ENCODE data around the gene DGKG. TPM values are rescaled to one million over a fixed set of nuclear protein-coding genes. Genes with fewer than 3 reads are reported as not detected.

DGKG gene
- total and polyA plus RNA-seq, 2 of the 8 experiments (the other 6 are each of a cell fraction or from before 2014, with no cell fraction given) = 0.30 to 0.48 TPM

GRCh38 chr3:186115239-186115996 is 246.6 kb downstream of the DGKG start:
- no peaks in the 10 kb centered on the region for H3K79me2 ChIP-seq (ENCODE audit: control insufficient read depth in 1 of 2, insufficient read depth in 2 of 2, low read length in 2 of 2)
- no peak for DNase-seq (ENCODE audit: low read depth in 1 of 2, low spot score in 2 of 2)
- H2BK120ac ChIP-seq (replicated peaks; ENCODE audit: low read depth, low read length) = no peak overlapping the region
- H4K91ac ChIP-seq (replicated peaks; ENCODE audit: insufficient read length, low read length) = no peak overlapping the region
- H3K18ac ChIP-seq (ENCODE audit: extremely low read depth, low read length) = no peak overlapping the region
- H2AFZ ChIP-seq (ENCODE audit: low read length) = no peak overlapping the region
- H2BK15ac ChIP-seq (ENCODE audit: low read length) = no peak overlapping the region
- 88% methylated on average over 15 of the region's 15 CpGs; no CpG with 5 or more reads in 1 of the 2 experiments for WGBS, 2 experiments (ENCODE audit: extremely low coverage in 1 of 2, insufficient coverage in 1 of 2, insufficient read length in 1 of 2, insufficient replicate concordance in 2 of 2, low coverage in 1 of 2, low lambda C conversion rate in 2 of 2, missing lambda C conversion rate in 1 of 2)
- no peak overlapping the region for H3K23ac ChIP-seq (ENCODE audit: insufficient read length)
- H3K27me3 ChIP-seq (replicated peaks in 1 of 4; ENCODE audit: control insufficient read depth in 3 of 4, extremely low read depth in 1 of 4, insufficient read depth in 3 of 4, low read length in 3 of 4) = peaks cover 29 to 56% (median 40%) of the 10 kb centered on the region in 4 experiments
- no peaks in the 10 kb centered on the region for H3K79me1 ChIP-seq (ENCODE audit: low read depth, low read length)
- no peak overlapping the region for H3K4ac ChIP-seq (replicated peaks; ENCODE audit: insufficient read length, low read depth, low read length)
- H2BK12ac ChIP-seq (ENCODE audit: low read depth, low read length) = no peak overlapping the region
- H3K4me3 ChIP-seq (ENCODE audit: extremely low read depth in 1 of 4, insufficient read depth in 2 of 4, low read depth in 3 of 4, low read length in 4 of 4) = no peak overlapping the region
- no peak overlapping the region for H4K8ac ChIP-seq (ENCODE audit: extremely low read depth, insufficient read depth, low read length)
- no peak overlapping the region for H2AK5ac ChIP-seq (ENCODE audit: low read depth, low read length)
- H3K9ac ChIP-seq (replicated peaks in 1 of 4; ENCODE audit: extremely low read depth in 1 of 4, low read depth in 3 of 4, low read length in 3 of 4) = no peak overlapping the region
- peaks cover 0 to 3% of the 10 kb centered on the region in 2 experiments for H4K20me1 ChIP-seq (replicated peaks in 1 of 2; ENCODE audit: control insufficient read depth in 1 of 2, insufficient read depth in 2 of 2, low read length in 2 of 2)
- H4K5ac ChIP-seq (ENCODE audit: insufficient read length, low read depth, low read length) = no peak overlapping the region
- no peak overlapping the region for H2BK20ac ChIP-seq (ENCODE audit: low read length)
- H3K23me2 ChIP-seq (ENCODE audit: low read depth, low read length) = peaks cover 1% of the 10 kb centered on the region; the same call in 1 of the 2 replicates
- FAIRE-seq = no peak
- ChIA-PET POLR2A (ENCODE audit: partially characterized antibody) (interaction anchor here (0.7 to 1.6 kb wide), 2 partner anchors 9 to 11 kb away, joined by 4 to 5 read pairs; no protein-coding TSS in a partner anchor), CTCF (ENCODE audit: partially characterized antibody) (interaction anchor here (1.7 kb wide), 1 partner anchor 145 kb away, joined by 5 read pairs; no protein-coding TSS in a partner anchor)
- peaks cover 1 to 3% (median 3%) of the 10 kb centered on the region in 4 experiments; a peak in 5 of 7 replicates for H3K4me1 ChIP-seq (replicated peaks in 1 of 4; ENCODE audit: control insufficient read depth in 3 of 4, insufficient read depth in 4 of 4, low read length in 3 of 4)
- H3K56ac ChIP-seq (replicated peaks; ENCODE audit: insufficient read length, low read depth, low read length) = no peak overlapping the region
- H3K4me2 ChIP-seq (ENCODE audit: insufficient read depth in 1 of 2, low read depth in 2 of 2, low read length in 2 of 2) = no peak overlapping the region
- H3K36me3 ChIP-seq (ENCODE audit: control insufficient read depth in 2 of 4, insufficient read depth in 4 of 4, low read length in 3 of 4) = no peaks in the 10 kb centered on the region; a peak in 1 of 8 replicates
- no peak overlapping the region for H3K27ac ChIP-seq (ENCODE audit: low read depth, low read length)
- H2BK5ac ChIP-seq (ENCODE audit: low read depth, low read length) = no peak overlapping the region
- no peak overlapping the region for H3K14ac ChIP-seq (ENCODE audit: insufficient read length)
- no peaks in the 10 kb centered on the region for H3K9me3 ChIP-seq (ENCODE audit: insufficient read depth in 2 of 2, low read depth in 1 of 2, low read length in 1 of 2)
- TF ChIP-seq KDM1A (IDR thresholded peaks at IDR 0.05; ENCODE audit: borderline replicate concordance, low read length) = no peak
- no peak for TF ChIP-seq SP2 (IDR thresholded peaks at IDR 0.05; ENCODE audit: low read length)
- TF ChIP-seq EGR1 (IDR thresholded peaks at IDR 0.05; ENCODE audit: borderline replicate concordance, low read depth, low read length) = no peak
- TF ChIP-seq EZH2 (IDR thresholded peaks at IDR 0.05; ENCODE audit: low read depth, low read length, severe bottlenecking) = no peak
- no peak for TF ChIP-seq TAF1 (IDR thresholded peaks at IDR 0.05; ENCODE audit: low read depth, low read length)
- no peak for TF ChIP-seq SIN3A (conservative IDR thresholded peaks at IDR 0.05 in 1 of 2, IDR thresholded peaks at IDR 0.05 in 1 of 2; ENCODE audit: low read depth in 1 of 2, low read length in 2 of 2)
- TF ChIP-seq CEBPB (IDR thresholded peaks at IDR 0.05; ENCODE audit: low read depth, low read length) = no peak
- no peak for TF ChIP-seq SUZ12 (IDR thresholded peaks at IDR 0.05; ENCODE audit: low read length)
- no peak for TF ChIP-seq POU5F1 (IDR thresholded peaks at IDR 0.05; ENCODE audit: low read depth, low read length)
- no peak for TF ChIP-seq GTF2F1 (IDR thresholded peaks at IDR 0.05; ENCODE audit: borderline replicate concordance, low read depth, low read length)
